Measurements from ENCODE around the gene ADIG.

Gene ADIG

GRCh38 chr20:38633577-38634093, 52.6 kb downstream of the ADIG start:
- peak; percentile 72 for DNase-seq (ENCODE audit: low spot score)

GRCh38 chr20:38635721-38636288, 54.8 kb downstream of the ADIG start:
- peak; percentile 55 for DNase-seq (ENCODE audit: low spot score)

Data from kidney tubule cell (primary cell).